GM18502 (cell line): Measurements from ENCODE around the gene ELP5.

ENCODE experiments used
- ATAC-seq: cut with Tn5 transposase; IDR thresholded peaks from one replicate; pipeline ENCODE4 v1.9.1; 2021; ENCODE audit warnings: mild to moderate bottlenecking; ENCODE audit not compliant: unreplicated experiment, poor library complexity

The ELP5 gene

DNA sequence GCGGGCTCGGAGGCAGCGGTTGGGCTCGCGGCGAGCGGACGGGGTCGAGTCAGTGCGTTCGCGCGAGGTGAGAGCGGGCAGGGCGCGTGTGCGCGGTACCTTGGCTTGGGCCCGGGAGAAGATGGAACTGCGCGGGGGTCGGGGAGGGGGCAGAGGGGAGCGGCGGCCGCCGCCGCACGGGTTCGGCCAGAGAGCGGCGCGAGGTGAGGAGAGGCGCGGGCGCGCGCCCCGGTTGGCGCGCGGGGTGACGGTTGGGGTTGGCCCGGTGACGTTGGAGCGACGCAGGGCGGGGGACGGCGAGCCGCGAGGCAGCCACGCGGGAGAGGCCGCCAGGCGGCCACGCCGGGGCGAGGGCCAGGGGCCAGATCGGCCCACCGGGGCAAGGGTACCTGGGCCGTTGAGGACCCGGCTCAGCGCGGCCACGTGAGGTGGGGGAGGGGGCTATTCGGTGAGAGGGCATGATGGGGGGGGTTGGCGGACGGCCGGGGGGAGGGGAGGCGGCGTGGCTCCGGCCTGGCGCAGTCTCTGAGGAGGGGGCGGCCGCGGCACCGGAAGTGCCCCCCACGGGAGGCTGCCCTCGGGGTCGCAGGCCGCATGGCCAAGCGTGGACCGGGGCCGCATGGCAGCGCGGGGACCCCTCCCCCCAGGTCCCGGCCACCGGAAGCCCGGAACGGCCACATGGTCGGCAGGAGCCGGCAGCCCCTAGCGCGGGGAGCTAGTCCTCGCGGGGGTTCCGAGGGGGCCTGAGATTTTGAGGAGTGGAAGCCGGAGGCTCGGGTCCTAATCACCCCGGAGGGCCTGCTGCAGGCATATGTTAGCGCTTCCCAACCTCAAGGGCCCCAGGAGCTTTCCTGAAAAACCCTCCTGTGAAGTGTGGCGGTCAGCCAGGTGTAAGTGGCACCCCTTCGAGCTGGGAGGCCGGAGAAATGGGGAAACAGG is 55.9 kb downstream of the ELP5 start:
- ATAC-seq: no peak

DNA sequence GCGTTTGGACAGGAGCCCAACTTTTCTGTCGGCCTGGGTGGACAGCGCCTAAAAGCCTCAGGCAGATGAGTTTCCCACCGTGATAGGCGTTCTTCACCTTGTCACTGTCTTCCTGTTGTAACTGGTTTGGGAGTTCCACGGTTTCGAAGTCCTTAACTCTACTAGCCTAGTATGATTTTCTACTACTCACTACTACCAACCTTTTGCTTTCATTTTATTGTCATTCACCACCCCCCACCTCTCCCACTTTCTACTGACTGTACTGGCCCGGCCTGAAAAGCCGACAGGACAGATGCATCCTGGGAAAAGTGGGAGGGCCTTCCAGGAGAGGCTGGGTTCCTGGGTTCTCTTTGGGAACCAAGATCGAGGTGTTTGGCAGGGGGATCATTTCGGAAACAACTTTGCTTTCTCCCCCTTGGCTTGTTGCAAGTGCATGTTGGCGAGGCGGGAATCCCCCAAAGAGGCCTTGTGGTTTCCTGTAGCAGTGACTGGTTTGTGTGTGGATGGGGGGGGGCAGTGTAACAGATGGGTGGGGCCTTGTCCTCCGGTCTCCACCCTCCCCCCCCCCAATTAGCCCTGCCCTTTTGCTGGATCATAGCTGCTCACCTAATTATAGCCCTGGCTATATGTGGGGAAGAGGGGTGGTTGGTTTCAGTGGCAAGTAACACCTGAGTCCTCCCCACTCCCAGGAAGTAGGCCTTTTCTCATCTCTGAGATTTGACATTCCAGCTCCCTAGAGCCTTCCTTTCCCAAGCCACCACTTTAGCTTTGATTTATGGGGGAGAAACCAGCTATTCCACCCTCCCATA is 56.8 kb downstream of the ELP5 start:
- no peak for ATAC-seq
